IPS DF 4.7 (cell line): ENCODE measurements around the gene COMMD3.

Experiments
- DNase-seq: peaks from one replicate; pipeline ENCODE4 v3.0.0-alpha.2; 2013; ENCODE audit warnings: low spot score; ENCODE audit errors: extremely low read depth

COMMD3 gene

GRCh38 chr10:22366435-22366703, 50.2 kb downstream of the COMMD3 start:
- DNase-seq: no peak

DNA sequence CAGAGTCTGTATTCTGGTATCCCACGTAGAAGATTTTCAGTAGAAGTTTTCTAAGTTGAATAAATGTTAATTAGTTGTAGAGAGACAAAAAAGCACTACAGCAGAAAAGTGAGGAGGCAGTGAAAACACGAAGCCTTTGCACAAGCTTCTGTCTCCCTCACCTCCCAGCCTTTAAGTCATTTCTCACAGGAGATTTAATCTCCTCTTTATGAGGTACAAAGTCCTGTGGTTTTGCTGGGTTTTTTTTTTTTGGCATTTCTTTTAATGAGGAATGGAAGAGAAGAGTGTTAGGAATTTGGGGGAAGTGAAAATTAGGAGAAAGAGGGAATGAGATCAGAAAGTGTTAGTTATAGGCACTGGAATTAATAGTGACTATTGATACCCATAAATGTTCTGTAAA, 50.6 kb downstream of the COMMD3 start:
- no peak for DNase-seq

- no peak for DNase-seq
Observed at GRCh38 chr10:22367471-22367870, 51.3 kb downstream of the COMMD3 start.

DNA sequence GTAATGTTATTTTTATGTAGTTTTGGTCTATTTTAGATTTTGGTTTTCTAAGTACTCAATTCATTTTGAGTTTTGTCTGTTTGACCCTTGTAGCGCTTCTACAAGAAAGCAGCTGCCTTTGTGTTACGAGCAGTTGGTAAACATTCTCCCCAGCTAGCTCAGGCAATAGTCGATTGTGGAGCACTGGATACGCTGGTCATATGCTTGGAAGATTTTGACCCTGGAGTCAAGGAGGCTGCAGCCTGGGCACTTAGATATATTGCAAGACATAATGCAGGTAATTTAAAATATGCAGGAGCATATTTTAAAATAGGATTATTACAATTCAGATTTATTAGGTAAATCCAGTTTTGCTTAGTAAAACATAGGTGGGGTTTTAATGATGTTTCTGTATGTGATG, 52.2 kb downstream of the COMMD3 start:
- DNase-seq: no peak

DNA sequence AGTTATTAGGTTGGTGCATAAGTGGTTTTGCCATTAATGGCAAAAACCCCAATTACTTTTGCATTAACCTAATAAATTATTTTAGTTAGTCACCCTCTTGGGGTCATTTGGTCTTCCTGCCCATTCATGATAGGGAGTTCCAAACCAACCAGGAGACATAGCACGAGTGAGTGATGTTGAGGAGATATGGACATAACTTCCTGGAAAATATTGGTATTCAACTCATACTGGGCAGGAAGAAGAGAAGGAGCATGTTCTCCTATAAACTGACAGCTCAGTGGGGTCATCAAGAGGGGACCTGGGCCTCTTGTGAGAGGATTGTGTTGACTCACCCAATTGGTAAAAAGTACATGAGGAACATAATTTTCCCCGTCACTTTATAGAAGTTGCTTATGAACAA, 52.8 kb downstream of the COMMD3 start:
- DNase-seq: no peak

DNA sequence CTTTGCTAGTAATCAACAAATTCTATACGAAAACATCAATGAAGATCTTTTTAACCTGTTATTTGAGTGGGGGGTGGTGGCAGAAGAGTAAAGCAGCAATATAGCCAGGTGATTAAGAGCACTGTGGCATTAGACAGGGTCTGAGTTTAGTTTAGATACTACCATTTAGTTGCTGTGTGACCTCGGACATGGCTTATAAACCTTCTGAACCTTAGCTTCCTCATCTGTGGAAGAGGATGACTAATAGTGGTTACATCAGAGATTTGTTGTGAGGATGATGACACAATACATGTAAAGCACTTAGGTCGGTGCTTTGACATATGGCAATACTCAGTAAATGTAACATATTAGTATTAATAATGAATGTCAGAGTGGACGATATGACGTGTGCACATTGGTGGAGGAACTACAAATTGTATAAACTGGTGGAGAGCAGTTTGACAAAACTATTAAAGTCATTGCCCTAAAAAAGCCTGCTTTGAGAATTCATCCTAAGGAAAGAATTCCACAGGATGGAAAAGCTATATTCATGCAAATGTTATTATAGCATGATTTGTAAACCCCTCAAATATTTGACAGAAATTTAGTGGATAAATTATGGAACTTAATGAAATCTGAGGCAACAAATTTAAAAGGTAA, 53.4 kb downstream of the COMMD3 start:
- DNase-seq: no peak
